SH-SY5Y (cell line): ENCODE results near the gene BTN2A1.

ENCODE experiments used
- GATA2 ChIP-seq: IDR thresholded peaks from 2 replicates; pipeline ENCODE4 v1.6.1; 2011; ENCODE audit warnings: mild to moderate bottlenecking, low read depth, low read length
- GATA3 ChIP-seq: IDR thresholded peaks from 2 replicates; pipeline ENCODE4 v1.6.1; 2011; ENCODE audit warnings: low read depth, mild to moderate bottlenecking, low read length, moderate library complexity

DNA sequence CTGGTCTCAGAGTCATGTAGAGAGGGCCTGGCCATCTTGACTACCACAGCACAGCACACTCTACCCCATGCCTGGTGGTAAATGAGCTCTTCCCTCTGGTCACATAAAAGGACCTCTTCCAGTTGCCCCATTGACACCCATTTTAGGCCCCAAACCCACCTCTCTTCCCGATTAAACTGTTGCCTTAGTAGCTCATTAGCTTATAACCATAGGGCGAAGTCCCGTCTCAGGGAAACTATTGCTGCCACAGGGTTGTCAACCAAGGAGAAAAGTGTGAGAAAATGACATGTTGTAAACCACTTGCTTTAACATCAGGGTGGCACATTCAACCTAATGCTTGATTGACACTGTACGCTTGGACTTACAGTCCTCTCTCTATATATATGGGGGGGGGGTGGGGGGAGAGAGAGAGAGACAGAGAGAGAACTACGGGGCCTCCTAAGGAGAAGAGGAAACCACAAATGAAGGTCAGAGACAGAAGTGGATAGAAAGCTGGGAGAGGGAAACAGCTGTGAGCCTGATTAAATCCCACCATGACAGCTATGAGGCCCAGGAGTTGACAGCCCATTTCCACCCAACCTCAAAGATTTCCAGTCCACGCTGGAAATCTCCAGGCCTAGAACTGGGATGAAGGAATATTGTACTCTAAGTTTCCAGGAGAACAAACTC lies 27.5 kb downstream of the BTN2A1 start:
- TF ChIP-seq GATA3 (no peak), GATA2 (no peak)
